Activated naive CD8-positive, alpha-beta T cell treated with anti-CD3 and anti-CD28 coated beads, Interleukin-2, amount 50 U/mL, for 24 hours (primary cell): ENCODE results near the gene DLG2.

Experiments
- ATAC-seq: fragments of 150-1000 bp; cut with Tn5 transposase; one replicate; pipeline ENCODE4 v1.10.0; 2021
- DNase-seq: peaks from one replicate; pipeline ENCODE4 v3.0.0; 2021
- H3K27ac Mint-ChIP-seq: one replicate; pipeline ENCODE4 v1.8.0; 2021; ENCODE audit warnings: mild to moderate bottlenecking, mixed read lengths
- H3K27me3 Mint-ChIP-seq: one replicate; pipeline ENCODE4 v1.8.0; 2021; ENCODE audit warnings: mixed read lengths
- H3K36me3 Mint-ChIP-seq: one replicate; pipeline ENCODE4 v1.8.0; 2021; ENCODE audit warnings: low read depth, mixed read lengths
- H3K4me1 Mint-ChIP-seq: one replicate; pipeline ENCODE4 v1.8.0; 2021; ENCODE audit warnings: mixed read lengths
- H3K4me3 Mint-ChIP-seq: one replicate; pipeline ENCODE4 v1.8.0; 2021; ENCODE audit warnings: mild to moderate bottlenecking, moderate library complexity, mixed read lengths
- H3K9me3 Mint-ChIP-seq: one replicate; pipeline ENCODE4 v1.8.0; 2021; ENCODE audit warnings: mixed read lengths

The DLG2 gene

GRCh38 chr11:83639995-83640758, 1987.0 kb downstream of the DLG2 start:
- ATAC-seq: no peak
- no peak for DNase-seq
- Mint-ChIP-seq H3K27me3 (peaks cover 4% of the 10 kb centered on the region), H3K9me3 (no peaks in the 10 kb centered on the region), H3K27ac (no peak overlapping the region), H3K4me1 (no peaks in the 10 kb centered on the region), H3K4me3 (no peak overlapping the region), H3K36me3 (no peaks in the 10 kb centered on the region)

- Mint-ChIP-seq H3K4me3 (no peak overlapping the region), H3K27me3 (no peaks in the 10 kb centered on the region), H3K36me3 (no peaks in the 10 kb centered on the region), H3K9me3 (no peaks in the 10 kb centered on the region), H3K4me1 (no peaks in the 10 kb centered on the region), H3K27ac (no peak overlapping the region)
- ATAC-seq (no peak), DNase-seq (no peak)
These were observed 1992.0 kb downstream of the DLG2 start for GRCh38 chr11:83635166-83635565.

- Mint-ChIP-seq H3K36me3 (no peaks in the 10 kb centered on the region), H3K9me3 (no peaks in the 10 kb centered on the region), H3K27ac (no peak overlapping the region), H3K27me3 (no peaks in the 10 kb centered on the region), H3K4me3 (no peak overlapping the region), H3K4me1 (no peaks in the 10 kb centered on the region)
- ATAC-seq (no peak), DNase-seq (no peak)
These were observed 1996.9 kb downstream of the DLG2 start for GRCh38 chr11:83630211-83630610.

GRCh38 chr11:83629775-83630174, 1997.4 kb downstream of the DLG2 start:
- no peak for ATAC-seq
- Mint-ChIP-seq H3K36me3 (no peaks in the 10 kb centered on the region), H3K27ac (no peak overlapping the region), H3K9me3 (no peaks in the 10 kb centered on the region), H3K4me1 (no peaks in the 10 kb centered on the region), H3K27me3 (no peaks in the 10 kb centered on the region), H3K4me3 (no peak overlapping the region)
- DNase-seq: no peak

GRCh38 chr11:83628622-83629355, 1998.4 kb downstream of the DLG2 start:
- ATAC-seq (no peak), DNase-seq (no peak)
- H3K36me3 Mint-ChIP-seq: no peaks in the 10 kb centered on the region
- no peak overlapping the region for H3K4me3 Mint-ChIP-seq
- no peak overlapping the region for H3K27ac Mint-ChIP-seq
- H3K27me3 Mint-ChIP-seq: no peaks in the 10 kb centered on the region
- no peaks in the 10 kb centered on the region for H3K4me1 Mint-ChIP-seq
- H3K9me3 Mint-ChIP-seq: no peaks in the 10 kb centered on the region

GRCh38 chr11:83625336-83625735, 2001.8 kb downstream of the DLG2 start:
- ATAC-seq: no peak
- Mint-ChIP-seq H3K36me3 (no peaks in the 10 kb centered on the region), H3K27ac (no peak overlapping the region), H3K9me3 (no peaks in the 10 kb centered on the region), H3K4me3 (no peak overlapping the region), H3K27me3 (no peaks in the 10 kb centered on the region), H3K4me1 (no peaks in the 10 kb centered on the region)
- DNase-seq: no peak

GRCh38 chr11:83617671-83618070, 2009.5 kb downstream of the DLG2 start:
- Mint-ChIP-seq H3K27ac (no peak overlapping the region), H3K9me3 (no peaks in the 10 kb centered on the region), H3K4me3 (no peak overlapping the region), H3K27me3 (no peaks in the 10 kb centered on the region), H3K4me1 (no peaks in the 10 kb centered on the region), H3K36me3 (no peaks in the 10 kb centered on the region)
- DNase-seq: no peak
- no peak for ATAC-seq

GRCh38 chr11:83613767-83614121, 2013.4 kb downstream of the DLG2 start:
- peaks cover 4% of the 10 kb centered on the region for H3K9me3 Mint-ChIP-seq
- no peaks in the 10 kb centered on the region for H3K4me1 Mint-ChIP-seq
- H3K4me3 Mint-ChIP-seq: no peak overlapping the region
- no peaks in the 10 kb centered on the region for H3K36me3 Mint-ChIP-seq
- H3K27me3 Mint-ChIP-seq: peaks cover 5% of the 10 kb centered on the region
- no peak for ATAC-seq
- DNase-seq: no peak
- H3K27ac Mint-ChIP-seq: no peak overlapping the region

GRCh38 chr11:83612891-83613766, 2014.0 kb downstream of the DLG2 start:
- Mint-ChIP-seq H3K27ac (no peak overlapping the region), H3K9me3 (peaks cover 4% of the 10 kb centered on the region), H3K4me3 (no peak overlapping the region), H3K27me3 (peaks cover 5% of the 10 kb centered on the region), H3K36me3 (no peaks in the 10 kb centered on the region), H3K4me1 (no peaks in the 10 kb centered on the region)
- ATAC-seq (no peak), DNase-seq (no peak)

GRCh38 chr11:83611600-83611999, 2015.5 kb downstream of the DLG2 start:
- Mint-ChIP-seq H3K36me3 (no peaks in the 10 kb centered on the region), H3K9me3 (peaks cover 4% of the 10 kb centered on the region), H3K4me3 (no peak overlapping the region), H3K4me1 (no peaks in the 10 kb centered on the region), H3K27me3 (peaks cover 5% of the 10 kb centered on the region), H3K27ac (no peak overlapping the region)
- ATAC-seq: no peak
- no peak for DNase-seq

GRCh38 chr11:83611031-83611430, 2016.1 kb downstream of the DLG2 start:
- no peak for ATAC-seq
- H3K4me3 Mint-ChIP-seq: no peak overlapping the region
- H3K27me3 Mint-ChIP-seq: peaks cover 5% of the 10 kb centered on the region
- peaks cover 4% of the 10 kb centered on the region for H3K9me3 Mint-ChIP-seq
- H3K4me1 Mint-ChIP-seq: no peaks in the 10 kb centered on the region
- no peak overlapping the region for H3K27ac Mint-ChIP-seq
- no peak for DNase-seq
- H3K36me3 Mint-ChIP-seq: no peaks in the 10 kb centered on the region

- no peak overlapping the region for H3K4me3 Mint-ChIP-seq
- ATAC-seq (no peak), DNase-seq (no peak)
- H3K27ac Mint-ChIP-seq: no peak overlapping the region
- no peaks in the 10 kb centered on the region for H3K36me3 Mint-ChIP-seq
- no peaks in the 10 kb centered on the region for H3K4me1 Mint-ChIP-seq
- peaks cover 4% of the 10 kb centered on the region for H3K9me3 Mint-ChIP-seq
- H3K27me3 Mint-ChIP-seq: peaks cover 5% of the 10 kb centered on the region
These were observed 2018.0 kb downstream of the DLG2 start for GRCh38 chr11:83609191-83609590.

- no peak for DNase-seq
- H3K9me3 Mint-ChIP-seq: peaks cover 4% of the 10 kb centered on the region
- ATAC-seq: no peak
- H3K27me3 Mint-ChIP-seq: peaks cover 5% of the 10 kb centered on the region
- no peaks in the 10 kb centered on the region for H3K4me1 Mint-ChIP-seq
- H3K4me3 Mint-ChIP-seq: no peak overlapping the region
- no peak overlapping the region for H3K27ac Mint-ChIP-seq
- H3K36me3 Mint-ChIP-seq: no peaks in the 10 kb centered on the region
These were observed 2018.6 kb downstream of the DLG2 start for GRCh38 chr11:83608571-83608970.

- H3K36me3 Mint-ChIP-seq: no peaks in the 10 kb centered on the region
- H3K27ac Mint-ChIP-seq: no peak overlapping the region
- ATAC-seq (no peak), DNase-seq (no peak)
- H3K4me1 Mint-ChIP-seq: no peaks in the 10 kb centered on the region
- no peaks in the 10 kb centered on the region for H3K27me3 Mint-ChIP-seq
- H3K9me3 Mint-ChIP-seq: no peaks in the 10 kb centered on the region
- H3K4me3 Mint-ChIP-seq: no peak overlapping the region
These were observed 2025.1 kb downstream of the DLG2 start for GRCh38 chr11:83601914-83602527.
